H1 (cell line): ENCODE data around the gene PCGF3.

Experiments used
- BACH1 ChIP-seq: IDR thresholded peaks from 2 replicates; pipeline ENCODE4 v1.6.1; 2012; ENCODE audit warnings: low read length, improper control_type of control experiment
- CHD2 ChIP-seq: IDR thresholded peaks from 2 replicates; pipeline ENCODE4 v1.6.1; 2012; ENCODE audit warnings: low read length, improper control_type of control experiment
- EZH2 ChIP-seq: fragments of 200-600 bp; sonication (generic); IDR thresholded peaks from 2 replicates; pipeline ENCODE4 v1.7.1; 2012; ENCODE audit warnings: low read depth, mild to moderate bottlenecking, moderate library complexity, low read length, inconsistent platforms; ENCODE audit not compliant: severe bottlenecking
- GTF2F1 ChIP-seq: IDR thresholded peaks from 2 replicates; pipeline ENCODE4 v1.6.1; 2012; ENCODE audit warnings: low read depth, low read length, improper control_type of control experiment, borderline replicate concordance
- HDAC2 ChIP-seq, 2 experiments: fragments of 300-600 bp in 1 of 2; sonication (generic) in 1 of 2; IDR thresholded peaks; 2 replicates each; pipeline ENCODE4 v1.6.1; 2011 to 2012; ENCODE audit warnings: low read depth in 2 of 2, low read length in 2 of 2, mild to moderate bottlenecking in 2 of 2, moderate library complexity in 2 of 2, borderline replicate concordance in 1 of 2, inconsistent platforms in 1 of 2
- JUN ChIP-seq: IDR thresholded peaks from 2 replicates; pipeline ENCODE4 v1.6.1; 2011; ENCODE audit warnings: low read depth, mild to moderate bottlenecking, improper control_type of control experiment, low read length
- POLR2A ChIP-seq, 2 experiments: IDR thresholded peaks; 1 replicate in 1 of 2; 2 replicates in 1 of 2; pipeline ENCODE4 v1.6.1; 2011; ENCODE audit warnings: low read depth in 2 of 2, low read length in 2 of 2, mild to moderate bottlenecking in 2 of 2; ENCODE audit errors: control extremely low read depth in 1 of 2
- POLR2AphosphoS5 ChIP-seq: IDR thresholded peaks from 2 replicates; pipeline ENCODE4 v1.6.1; 2011; ENCODE audit warnings: low read depth, low read length
- RFX5 ChIP-seq: IDR thresholded peaks from 2 replicates; pipeline ENCODE4 v1.6.1; 2011; ENCODE audit warnings: low read depth, low read length, improper control_type of control experiment, borderline replicate concordance
- RNF2 ChIP-seq: fragments of 200-900, 300-1000 bp; sonication (generic); IDR thresholded peaks from 2 replicates; pipeline ENCODE4 v1.7.1; 2016; ENCODE audit warnings: borderline replicate concordance, low read depth, mild to moderate bottlenecking, antibody characterized with exemption, low read length; ENCODE audit not compliant: poor library complexity, severe bottlenecking; ENCODE audit errors: missing control alignments
- SIN3A ChIP-seq, 2 experiments: IDR thresholded peaks in 1 of 2; conservative IDR thresholded peaks in 1 of 2; 2 replicates each; pipeline ENCODE4 v1.6.1; 2011 to 2012; ENCODE audit warnings: low read length in 2 of 2, improper control_type of control experiment in 1 of 2, low read depth in 1 of 2, mild to moderate bottlenecking in 1 of 2
- TF ChIP-seq, protein P1 (sequence below), 3 experiments: IDR thresholded peaks; 1 replicate in 2 of 3; 2 replicates in 1 of 3; pipeline versions ENCODE4 v1.5.1 to v1.6.1; 2011; ENCODE audit warnings: low read length in 3 of 3, mild to moderate bottlenecking in 3 of 3, inconsistent platforms in 2 of 3, low read depth in 1 of 3, moderate library complexity in 1 of 3; ENCODE audit not compliant: insufficient read depth in 1 of 3; ENCODE audit errors: control extremely low read depth in 1 of 3
- TF ChIP-seq, protein P2 (sequence below): IDR thresholded peaks from 2 replicates; pipeline ENCODE4 v1.6.1; 2012; ENCODE audit warnings: inconsistent platforms

DNA sequence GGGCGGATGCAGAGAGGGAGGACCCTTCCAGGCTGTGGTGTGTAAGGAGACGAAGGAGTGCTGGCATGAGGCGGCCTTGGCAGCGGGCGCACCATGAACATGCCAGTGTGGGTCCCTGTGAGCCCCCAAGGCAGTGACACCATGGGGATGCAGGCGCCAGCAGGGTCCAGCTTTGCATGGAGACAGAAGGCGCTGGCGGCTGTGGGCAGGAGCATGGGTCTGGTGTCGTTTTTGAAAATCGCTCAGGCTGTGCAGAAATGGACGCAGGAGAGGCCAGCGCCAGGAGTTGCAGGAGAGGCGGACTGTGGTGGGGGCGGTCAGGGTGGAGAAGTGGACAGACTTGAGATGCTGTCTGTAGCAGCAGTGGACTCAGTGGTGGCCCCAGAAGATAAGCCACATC, 56.1 kb downstream of the PCGF3 start:
- TF ChIP-seq POLR2A (IDR thresholded peaks at IDR 0.05; ENCODE audit: control extremely low read depth in 1 of 2, low read depth in 2 of 2, low read length in 2 of 2) (no peak), SIN3A (conservative IDR thresholded peaks at IDR 0.05 in 1 of 2, IDR thresholded peaks at IDR 0.05 in 1 of 2; ENCODE audit: low read depth in 1 of 2, low read length in 2 of 2) (no peak), EZH2 (no peak), CHD2 (no peak), JUN (no peak), GTF2F1 (no peak), RNF2 (no peak), HDAC2 (IDR thresholded peaks at IDR 0.05; ENCODE audit: borderline replicate concordance in 1 of 2, low read depth in 2 of 2, low read length in 2 of 2) (no peak), BACH1 (no peak), RFX5 (no peak), POLR2AphosphoS5 (no peak)
- TF ChIP-seq, protein P1, sequence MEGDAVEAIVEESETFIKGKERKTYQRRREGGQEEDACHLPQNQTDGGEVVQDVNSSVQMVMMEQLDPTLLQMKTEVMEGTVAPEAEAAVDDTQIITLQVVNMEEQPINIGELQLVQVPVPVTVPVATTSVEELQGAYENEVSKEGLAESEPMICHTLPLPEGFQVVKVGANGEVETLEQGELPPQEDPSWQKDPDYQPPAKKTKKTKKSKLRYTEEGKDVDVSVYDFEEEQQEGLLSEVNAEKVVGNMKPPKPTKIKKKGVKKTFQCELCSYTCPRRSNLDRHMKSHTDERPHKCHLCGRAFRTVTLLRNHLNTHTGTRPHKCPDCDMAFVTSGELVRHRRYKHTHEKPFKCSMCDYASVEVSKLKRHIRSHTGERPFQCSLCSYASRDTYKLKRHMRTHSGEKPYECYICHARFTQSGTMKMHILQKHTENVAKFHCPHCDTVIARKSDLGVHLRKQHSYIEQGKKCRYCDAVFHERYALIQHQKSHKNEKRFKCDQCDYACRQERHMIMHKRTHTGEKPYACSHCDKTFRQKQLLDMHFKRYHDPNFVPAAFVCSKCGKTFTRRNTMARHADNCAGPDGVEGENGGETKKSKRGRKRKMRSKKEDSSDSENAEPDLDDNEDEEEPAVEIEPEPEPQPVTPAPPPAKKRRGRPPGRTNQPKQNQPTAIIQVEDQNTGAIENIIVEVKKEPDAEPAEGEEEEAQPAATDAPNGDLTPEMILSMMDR (IDR thresholded peaks at IDR 0.05; ENCODE audit: control extremely low read depth in 1 of 3, insufficient read depth in 1 of 3, low read depth in 1 of 3, low read length in 3 of 3): no peak
- TF ChIP-seq, protein P2, sequence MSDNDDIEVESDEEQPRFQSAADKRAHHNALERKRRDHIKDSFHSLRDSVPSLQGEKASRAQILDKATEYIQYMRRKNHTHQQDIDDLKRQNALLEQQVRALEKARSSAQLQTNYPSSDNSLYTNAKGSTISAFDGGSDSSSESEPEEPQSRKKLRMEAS: no peak
